Tibial nerve (tissue), 4 donors: Measurements from ENCODE around the gene BEAN1.

Experiments used
- CTCF ChIP-seq, 5 experiments: fragments of 200-600 bp in 3 of 5; fragments of 450-650 bp in 2 of 5; sonication (generic) in 3 of 5; IDR thresholded peaks; one replicate each; pipeline ENCODE4 v1.5.1; 2016 to 2019; ENCODE audit warnings: antibody characterized with exemption in 5 of 5, mild to moderate bottlenecking in 3 of 5, moderate library complexity in 2 of 5
- EP300 ChIP-seq, 2 donors: sonication (generic); formaldehyde crosslinking; IDR thresholded peaks; one replicate each; pipeline ENCODE4 v1.6.1; 2017; ENCODE audit warnings: antibody characterized with exemption in 2 of 2, mild to moderate bottlenecking in 1 of 2

- TF ChIP-seq CTCF (IDR thresholded peaks at IDR 0.05) (no peak), EP300 (IDR thresholded peaks at IDR 0.05) (no peak)
These were observed 12.2 kb upstream of the BEAN1 start for GRCh38 chr16:66414891-66415290.
